ENCODE data around the gene HPCAL1.

HPCAL1 gene

GRCh38 chr2:10279472-10279870, 23.2 kb upstream of the HPCAL1 start:
- no peak for DNase-seq (ENCODE audit: low read depth in 2 of 2)
- H3K4me3 ChIP-seq (replicated peaks in 1 of 2; ENCODE audit: low read depth in 2 of 2, low read length in 2 of 2) = no peak overlapping the region

DNA sequence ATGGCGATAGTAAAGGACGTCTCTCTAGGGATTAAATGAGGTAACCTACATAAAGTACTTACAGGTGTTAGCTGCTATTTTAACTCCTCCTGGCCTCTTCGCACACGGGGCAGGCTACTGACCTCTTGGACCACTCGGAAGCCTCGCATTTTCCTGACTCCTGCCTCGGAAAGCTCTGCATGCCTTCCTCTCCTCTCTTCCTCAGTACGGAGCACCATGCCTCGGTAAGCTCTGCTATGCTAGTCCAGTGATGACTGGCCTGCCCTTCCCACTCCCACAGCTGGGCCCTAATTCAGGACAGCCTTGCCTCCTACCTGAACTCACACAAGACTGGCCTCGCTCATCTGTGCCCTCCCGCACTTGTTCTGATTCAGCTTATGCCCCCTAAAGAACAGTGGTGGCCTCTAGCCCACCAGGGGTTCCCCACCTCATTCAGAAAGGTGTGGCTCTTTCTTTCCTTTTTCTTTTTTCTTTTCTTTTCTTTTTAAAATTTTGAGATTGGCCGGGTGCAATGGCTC, 22.7 kb upstream of the HPCAL1 start:
- no peak for TF ChIP-seq CTCF (IDR thresholded peaks at IDR 0.05; ENCODE audit: low read depth, low read length)
- H3K4me3 ChIP-seq (replicated peaks in 1 of 2; ENCODE audit: low read depth in 2 of 2, low read length in 2 of 2) = no peak overlapping the region
- DNase-seq (ENCODE audit: low read depth in 2 of 2) = no peak

More at GRCh38 chr2:10279472-10279870, 23.2 kb upstream of the HPCAL1 start:
- no peak for TF ChIP-seq CTCF (IDR thresholded peaks at IDR 0.05; ENCODE audit: low read depth, low read length)

- DNase-seq (ENCODE audit: low read depth in 2 of 2) = no peak
- no peak for TF ChIP-seq CTCF (IDR thresholded peaks at IDR 0.05; ENCODE audit: low read depth, low read length)
- no peak overlapping the region for H3K4me3 ChIP-seq (replicated peaks in 1 of 2; ENCODE audit: low read depth in 2 of 2, low read length in 2 of 2)
These were observed 20.8 kb upstream of the HPCAL1 start for GRCh38 chr2:10281891-10282290.

DNA sequence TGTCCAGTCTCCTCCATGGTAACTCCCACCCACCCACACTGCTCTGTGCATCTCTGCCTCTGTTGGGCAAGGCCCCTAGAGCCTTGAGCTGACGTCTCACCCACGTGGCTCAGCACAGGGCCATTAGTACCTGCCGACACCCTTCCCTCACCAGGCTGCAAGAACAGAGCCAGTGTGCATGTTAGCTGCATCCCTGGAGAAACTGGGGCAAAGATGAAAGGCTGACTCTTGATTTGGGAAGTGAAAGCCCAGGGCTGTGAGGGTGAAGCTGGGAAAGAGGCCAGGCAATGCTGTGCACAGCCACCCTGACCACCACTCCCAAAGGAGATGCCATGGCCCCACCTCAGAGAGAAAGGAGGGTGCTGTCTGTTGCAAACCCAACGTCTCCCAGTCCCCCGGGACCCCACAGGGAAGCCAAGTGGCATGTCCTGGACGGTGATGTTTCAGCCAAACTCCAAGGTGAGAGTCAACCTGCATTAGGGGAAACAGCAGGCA, 20.0 kb upstream of the HPCAL1 start:
- DNase-seq (ENCODE audit: low read depth in 2 of 2) = no peak
- no peak overlapping the region for H3K4me3 ChIP-seq (replicated peaks in 1 of 2; ENCODE audit: low read depth in 2 of 2, low read length in 2 of 2)
- no peak for TF ChIP-seq CTCF (IDR thresholded peaks at IDR 0.05; ENCODE audit: low read depth, low read length)

DNA sequence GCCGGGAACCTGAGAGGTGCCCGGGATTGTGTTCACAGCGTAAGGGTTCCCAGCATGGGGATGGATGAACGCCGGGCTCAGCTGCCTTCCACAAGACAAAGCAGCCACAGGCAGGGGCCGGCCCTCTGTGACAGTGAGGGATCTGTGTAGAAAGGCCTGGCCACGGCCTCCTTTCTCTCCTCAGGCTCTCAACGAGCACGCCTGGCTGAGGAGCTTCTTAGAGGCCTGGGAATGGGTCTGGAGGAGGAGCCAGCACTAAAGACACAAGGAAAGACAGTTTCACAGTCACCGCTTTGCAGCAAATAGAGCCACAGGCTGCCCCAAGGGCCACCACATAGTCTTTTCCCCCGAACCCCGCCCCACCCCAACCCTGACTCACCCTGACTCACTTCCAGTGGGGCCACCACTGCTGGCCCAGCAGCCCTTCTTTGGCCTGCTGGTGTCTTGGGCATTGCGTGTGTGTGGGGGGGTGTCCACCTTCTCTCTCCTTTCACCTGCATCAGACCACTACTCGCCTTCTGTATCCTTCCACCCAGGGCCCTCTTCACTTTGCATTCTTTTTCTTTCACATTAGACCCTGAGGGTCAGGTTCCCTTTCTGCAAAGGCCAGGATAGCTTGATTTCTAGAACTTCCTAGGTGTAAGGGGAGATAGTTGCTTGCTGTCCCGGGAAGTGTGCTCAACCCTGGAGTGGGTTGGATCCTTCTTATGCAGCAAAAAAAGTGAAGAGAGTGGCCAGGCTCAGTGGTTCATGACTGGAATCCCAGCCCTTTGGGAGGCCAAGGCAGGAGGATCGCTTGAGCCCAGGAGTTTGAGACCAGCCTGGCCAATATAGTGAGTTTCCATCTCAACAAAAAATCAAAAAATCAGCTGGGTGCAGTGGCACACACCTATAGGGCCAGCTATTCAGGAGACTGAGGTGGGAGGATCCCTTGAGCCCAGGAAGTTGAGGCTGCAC, 19.3 kb upstream of the HPCAL1 start:
- H3K4me3 ChIP-seq (replicated peaks in 1 of 2; ENCODE audit: low read depth in 2 of 2, low read length in 2 of 2) = no peak overlapping the region
- DNase-seq (ENCODE audit: low read depth in 2 of 2) = peak; percentile 59 to 84
- no peak for TF ChIP-seq CTCF (IDR thresholded peaks at IDR 0.05; ENCODE audit: low read depth, low read length)

DNA sequence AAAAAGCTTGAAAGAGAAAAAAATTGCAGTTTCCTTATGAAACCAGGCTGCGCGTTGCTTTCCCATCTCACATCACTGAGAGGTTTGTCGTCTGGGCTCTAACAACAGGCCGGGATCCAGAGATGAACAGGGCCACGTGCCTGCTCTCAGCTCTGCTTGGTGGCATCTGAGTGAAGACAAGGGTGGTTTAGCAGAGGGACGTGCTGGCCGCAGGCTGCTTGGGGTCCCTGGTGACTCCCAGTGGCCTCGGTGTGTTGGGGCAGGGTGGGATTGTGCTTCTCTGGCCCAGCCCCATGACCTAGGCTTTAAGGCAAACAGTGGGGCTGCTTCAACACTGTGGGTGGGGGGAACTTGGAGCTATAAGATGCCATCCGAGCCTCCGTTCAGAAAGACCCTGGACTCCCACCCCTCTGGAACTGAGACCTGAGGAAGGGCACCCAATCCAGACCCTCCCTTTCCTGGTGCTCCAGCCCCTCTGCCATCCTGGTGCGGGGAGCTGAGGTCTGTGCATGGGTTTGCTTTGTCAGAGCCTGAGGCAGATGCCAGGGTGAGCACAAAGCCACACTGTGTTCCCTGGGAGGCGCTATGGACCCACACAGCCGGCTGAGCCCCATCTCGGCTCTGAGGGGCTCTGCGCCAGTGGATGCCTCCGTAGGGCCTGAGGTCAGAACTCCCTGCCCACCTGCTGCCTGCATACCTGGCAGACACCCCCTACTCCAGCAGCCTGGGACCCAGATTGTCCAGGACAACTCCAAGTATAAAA, 18.4 kb upstream of the HPCAL1 start:
- no peak for DNase-seq (ENCODE audit: low read depth in 2 of 2)
- no peak for TF ChIP-seq CTCF (IDR thresholded peaks at IDR 0.05; ENCODE audit: low read depth, low read length)
- no peak overlapping the region for H3K4me3 ChIP-seq (replicated peaks in 1 of 2; ENCODE audit: low read depth in 2 of 2, low read length in 2 of 2)
